Activated CD8-positive, alpha-beta memory T cell treated with anti-CD3 and anti-CD28 coated beads, Interleukin-2, amount 50 U/mL, for 1 hour (primary cell): ENCODE measurements around the gene PRAMEF15.
"Not testable (repeated sequence)": the region's sequence is repeated elsewhere in the genome, so short reads cannot be mapped to it uniquely, and the experiment has no call there.

Experiments
- DNase-seq: peaks from one replicate; pipeline ENCODE4 v3.0.0-alpha.2; 2020; ENCODE audit errors: extremely low read depth

Gene PRAMEF15

GRCh38 chr1:13315281-13315680 is at the start of gene PRAMEF15:
TSS of gene PRAMEF15 (plus strand) at chr1:13315581. CDS start at chr1:13318408, 2,827 bp downstream.
- DNase-seq: not testable (repeated sequence)

GRCh38 chr1:13277016-13277415 is 38.4 kb upstream of the PRAMEF15 start:
- DNase-seq: not testable (repeated sequence)

DNA sequence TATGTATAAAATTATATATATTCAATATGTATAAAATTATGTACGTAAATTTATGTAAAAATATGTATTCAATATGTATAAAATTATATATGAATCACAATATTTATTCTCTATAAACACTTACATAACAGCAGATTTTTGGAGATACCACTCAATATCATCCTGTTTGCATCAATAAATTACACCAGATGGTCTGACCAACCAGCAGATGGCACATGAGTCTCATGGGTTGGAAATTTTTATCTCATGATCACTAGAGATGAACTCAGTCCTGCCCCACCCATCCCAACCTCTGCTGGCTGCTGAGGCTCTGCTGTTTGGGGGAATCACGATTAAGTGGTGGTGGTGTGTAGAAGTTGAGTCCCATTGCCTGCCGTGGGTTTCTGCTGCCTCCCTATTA is 35.8 kb upstream of the PRAMEF15 start:
- not testable (repeated sequence) for DNase-seq

GRCh38 chr1:13285037-13285436 is 30.3 kb upstream of the PRAMEF15 start, which contains the start of gene PRAMEF8:
TSS of gene PRAMEF8 (minus strand) at chr1:13285137. CDS start at chr1:13284091, 1,046 bp downstream.
- DNase-seq: not testable (repeated sequence)

GRCh38 chr1:13289030-13289429 is 26.4 kb upstream of the PRAMEF15 start:
- not testable (repeated sequence) for DNase-seq

GRCh38 chr1:13297216-13297931 is 18.0 kb upstream of the PRAMEF15 start:
- not testable (repeated sequence) for DNase-seq

DNA sequence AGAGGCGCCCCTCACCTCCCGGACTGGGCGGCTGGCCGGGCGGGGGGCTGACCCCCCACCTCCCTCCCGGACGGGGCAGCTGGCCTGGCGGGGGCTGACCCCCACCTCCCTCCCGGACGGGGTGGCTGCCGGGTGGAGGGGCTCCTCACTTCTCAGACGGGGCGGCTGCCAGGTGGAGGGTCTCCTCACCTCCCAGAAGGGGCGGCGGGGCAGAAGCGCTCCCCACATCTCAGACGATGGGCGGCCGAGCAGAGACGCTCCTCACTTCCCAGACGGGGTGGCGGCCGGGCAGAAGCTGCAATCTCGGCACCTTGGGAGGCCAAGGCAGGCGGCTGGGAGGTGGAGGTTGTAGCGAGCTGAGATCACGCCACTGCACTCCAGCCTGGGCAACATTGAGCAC is 16.7 kb upstream of the PRAMEF15 start:
- not testable (repeated sequence) for DNase-seq

DNA sequence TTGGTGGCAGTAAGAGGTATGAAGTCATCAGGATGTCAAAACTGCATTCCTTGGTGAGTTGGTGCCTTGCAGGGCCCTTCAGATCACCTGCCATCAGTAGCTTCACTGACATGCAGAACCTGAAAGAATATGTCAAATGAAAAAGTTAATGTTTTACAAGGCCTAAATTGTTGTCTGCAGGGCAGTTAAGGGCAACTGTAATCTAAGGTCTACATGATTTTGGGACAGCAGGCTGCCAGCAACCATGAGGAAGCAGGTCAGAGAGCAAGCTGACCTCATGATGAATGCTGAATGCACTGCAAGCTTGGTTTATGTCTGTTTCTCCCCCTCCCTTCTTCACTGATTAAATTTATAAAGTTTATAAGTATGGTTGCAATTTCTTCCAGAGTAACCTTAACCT is 13.2 kb upstream of the PRAMEF15 start:
- not testable (repeated sequence) for DNase-seq

GRCh38 chr1:13303239-13303638 is 12.1 kb upstream of the PRAMEF15 start, which contains the start of gene PRAMEF33:
TSS of gene PRAMEF33 (plus strand) at chr1:13303539. CDS start at chr1:13305955, 2,416 bp downstream.
- not testable (repeated sequence) for DNase-seq

DNA sequence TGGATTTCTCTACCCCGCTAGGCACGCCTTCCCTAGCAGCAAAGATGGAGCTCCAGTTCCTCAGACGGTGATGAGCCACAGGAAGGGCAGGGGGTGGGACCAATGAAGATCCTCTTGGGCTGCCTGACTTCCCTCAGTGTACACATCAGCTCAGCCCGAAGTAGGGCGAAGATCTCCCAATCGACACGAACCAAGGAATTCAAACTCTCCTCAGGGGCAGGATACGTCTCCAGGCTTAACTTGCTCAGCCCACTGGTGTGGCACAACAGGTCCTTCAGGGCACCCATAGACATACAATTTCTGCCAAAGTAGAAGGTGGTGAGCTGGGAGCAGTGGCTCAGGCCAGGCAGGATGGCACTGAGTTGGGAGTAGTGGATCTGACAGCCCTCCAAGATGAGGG is 27.1 kb downstream of the PRAMEF15 start:
- not testable (repeated sequence) for DNase-seq

DNA sequence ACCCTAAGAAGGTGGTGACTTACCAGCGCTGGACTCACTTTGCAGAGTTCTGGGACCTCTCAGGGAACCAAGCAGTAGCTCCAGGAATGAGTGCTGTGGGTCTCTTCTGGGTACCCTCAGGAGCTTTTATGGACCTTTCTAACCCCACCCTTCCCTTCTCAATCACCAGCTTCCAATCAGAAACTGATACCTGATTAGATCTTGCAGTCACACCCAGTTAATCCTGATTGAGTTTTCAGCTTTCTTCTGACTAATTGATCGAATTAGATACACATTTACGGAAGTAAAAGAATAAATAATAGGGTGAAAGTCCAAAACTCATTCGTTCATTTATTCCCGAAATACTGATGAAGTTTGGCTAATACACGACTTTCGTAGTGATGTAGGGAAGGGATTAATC is 31.7 kb downstream of the PRAMEF15 start, which contains the start of gene PRAMEF14:
Gene PRAMEF14, minus strand, starts transcription at position 101 of the 400 bp plus-strand sequence. CDS start 1,820 bp downstream, outside the sequence.
- DNase-seq: not testable (repeated sequence)

GRCh38 chr1:13353476-13353875 is 38.1 kb downstream of the PRAMEF15 start:
- DNase-seq: not testable (repeated sequence)

- not testable (repeated sequence) for DNase-seq
Observed at GRCh38 chr1:13354475-13354874, 39.1 kb downstream of the PRAMEF15 start.

DNA sequence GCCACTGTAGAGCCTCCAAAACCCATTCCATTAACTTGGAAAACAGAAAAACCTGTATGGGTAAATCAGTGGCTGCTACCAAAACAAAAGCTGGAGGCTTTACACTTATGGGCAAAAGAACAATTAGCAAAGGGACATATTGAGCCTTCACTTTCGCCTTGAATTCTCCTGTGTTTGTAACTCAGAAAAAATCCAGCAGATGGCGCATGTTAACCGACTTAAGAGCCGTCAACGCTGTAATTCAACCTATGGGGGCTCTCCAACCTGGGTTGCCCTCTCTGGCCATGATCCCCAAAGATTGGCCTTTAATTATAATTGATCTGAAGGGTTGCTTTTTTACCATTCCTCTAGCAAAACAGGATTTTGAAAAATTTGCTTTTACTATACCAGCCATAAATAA is 41.4 kb downstream of the PRAMEF15 start:
- DNase-seq: not testable (repeated sequence)

- DNase-seq: not testable (repeated sequence)
Observed at GRCh38 chr1:13362364-13362763, 47.0 kb downstream of the PRAMEF15 start.

DNA sequence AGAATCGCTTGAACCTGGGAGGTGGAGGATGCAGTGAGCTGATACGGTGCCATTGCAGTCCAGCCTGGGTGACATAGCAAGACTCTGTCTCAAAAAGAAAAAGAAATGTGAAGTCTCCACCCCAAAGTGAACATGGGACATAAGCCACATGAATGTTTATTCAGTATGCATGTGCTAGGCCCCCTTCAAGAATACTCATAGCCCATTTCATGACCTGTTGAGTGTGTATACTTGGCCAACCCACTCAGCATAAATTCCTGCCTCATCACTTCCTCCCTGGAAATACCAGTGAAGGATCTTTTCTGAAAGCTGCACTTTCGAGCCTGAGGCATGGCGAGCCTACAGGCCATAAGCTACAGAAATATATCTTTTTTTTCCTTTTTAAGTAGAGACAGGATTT is 49.5 kb downstream of the PRAMEF15 start:
- DNase-seq: not testable (repeated sequence)

GRCh38 chr1:13366536-13366935 is 51.2 kb downstream of the PRAMEF15 start:
- not testable (repeated sequence) for DNase-seq

GRCh38 chr1:13368544-13368943 is 53.2 kb downstream of the PRAMEF15 start:
- DNase-seq: not testable (repeated sequence)
